Dendritic cell treated with granulocyte-macrophage colony-stimulating factor and Interleukin-4, amounts not matched to agents 40 ng/mL and 50 ng/mL, for 4 days (primary cell): Measurements from ENCODE around the gene CNTNAP2.

Experiments
- H3K27ac Mint-ChIP-seq: one replicate; pipeline ENCODE4 v1.8.0; 2022; ENCODE audit warnings: mild to moderate bottlenecking, mixed read lengths
- H3K27me3 Mint-ChIP-seq: one replicate; pipeline ENCODE4 v1.8.0; 2022; ENCODE audit warnings: mild to moderate bottlenecking, mixed read lengths
- H3K36me3 Mint-ChIP-seq: one replicate; pipeline ENCODE4 v1.8.0; 2022; ENCODE audit warnings: low read depth, mixed read lengths
- H3K4me1 Mint-ChIP-seq: one replicate; pipeline ENCODE4 v1.8.0; 2022; ENCODE audit warnings: low read depth, mixed read lengths
- H3K4me3 Mint-ChIP-seq: one replicate; pipeline ENCODE4 v1.8.0; 2022; ENCODE audit warnings: mild to moderate bottlenecking, moderate library complexity, mixed read lengths
- H3K9me3 Mint-ChIP-seq: one replicate; pipeline ENCODE4 v1.8.0; 2022; ENCODE audit warnings: mixed read lengths
- intact Hi-C: fragments of 100-400 bp; cut with micrococcal nuclease; formaldehyde crosslinking; loops from one replicate; pipeline ENCODE4 v1.15.0; 2022

The CNTNAP2 gene

GRCh38 chr7:147818317-147818716 lies 1701.7 kb downstream of the CNTNAP2 start:
- intact Hi-C loops: no loop called here
- H3K4me1 Mint-ChIP-seq: no peaks in the 10 kb centered on the region
- H3K36me3 Mint-ChIP-seq: no peaks in the 10 kb centered on the region
- peaks cover 7% of the 10 kb centered on the region for H3K9me3 Mint-ChIP-seq
- H3K27ac Mint-ChIP-seq: no peak overlapping the region
- no peak overlapping the region for H3K4me3 Mint-ChIP-seq
- H3K27me3 Mint-ChIP-seq: no peaks in the 10 kb centered on the region

DNA sequence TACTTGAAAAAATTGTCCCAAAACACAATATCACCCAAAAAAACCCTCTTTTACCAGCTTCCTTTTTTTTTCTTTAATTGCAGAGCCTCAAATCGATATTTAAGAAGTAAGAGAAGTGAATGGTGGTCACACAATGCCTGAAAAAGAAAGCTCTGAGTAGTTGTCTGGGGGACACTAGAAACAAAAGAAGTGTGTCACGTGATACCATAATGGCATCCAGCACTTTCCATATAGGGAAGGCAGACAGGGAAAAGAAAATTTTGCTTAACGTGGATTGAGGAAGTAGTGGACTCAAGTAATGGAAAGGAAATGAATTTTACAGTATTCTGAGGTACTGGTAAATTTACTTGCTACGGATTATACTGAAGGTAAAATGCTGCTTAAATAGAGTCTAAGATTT lies 1708.1 kb downstream of the CNTNAP2 start:
- Mint-ChIP-seq H3K4me1 (no peaks in the 10 kb centered on the region), H3K9me3 (peaks cover 19% of the 10 kb centered on the region), H3K27ac (no peak overlapping the region), H3K36me3 (no peaks in the 10 kb centered on the region), H3K27me3 (no peaks in the 10 kb centered on the region), H3K4me3 (no peak overlapping the region)
- intact Hi-C loops: no loop called here

GRCh38 chr7:147829016-147829415 lies 1712.4 kb downstream of the CNTNAP2 start:
- Mint-ChIP-seq H3K36me3 (no peaks in the 10 kb centered on the region), H3K27ac (no peak overlapping the region), H3K4me1 (no peaks in the 10 kb centered on the region), H3K9me3 (peaks cover 16% of the 10 kb centered on the region), H3K27me3 (no peaks in the 10 kb centered on the region), H3K4me3 (no peak overlapping the region)
- intact Hi-C loops: no loop called here

DNA sequence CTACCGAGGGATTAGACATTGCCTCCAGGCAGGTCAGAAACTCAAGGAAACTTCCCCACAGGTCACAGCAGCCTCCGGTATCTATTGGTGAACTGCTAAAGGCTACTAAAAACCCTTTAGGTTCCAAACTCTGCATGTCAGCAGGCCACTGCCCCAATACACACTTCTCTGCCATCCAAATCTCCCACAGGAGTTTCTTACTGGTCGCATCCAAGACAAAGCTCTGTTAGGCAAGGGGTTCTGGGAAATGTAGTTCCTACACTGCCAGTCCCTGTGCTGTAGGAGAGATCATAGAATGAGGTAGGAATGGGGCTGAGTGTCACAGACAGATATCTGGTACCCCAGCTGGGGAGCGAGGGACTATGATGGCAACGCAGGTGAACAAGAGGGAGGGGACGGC lies 1717.0 kb downstream of the CNTNAP2 start:
- H3K27me3 Mint-ChIP-seq: no peaks in the 10 kb centered on the region
- no peaks in the 10 kb centered on the region for H3K36me3 Mint-ChIP-seq
- intact Hi-C loops: no loop called here
- no peaks in the 10 kb centered on the region for H3K4me1 Mint-ChIP-seq
- no peak overlapping the region for H3K4me3 Mint-ChIP-seq
- no peak overlapping the region for H3K27ac Mint-ChIP-seq
- H3K9me3 Mint-ChIP-seq: peaks cover 44% of the 10 kb centered on the region

GRCh38 chr7:147833970-147834369 lies 1717.4 kb downstream of the CNTNAP2 start:
- Mint-ChIP-seq H3K4me3 (no peak overlapping the region), H3K27ac (no peak overlapping the region), H3K27me3 (no peaks in the 10 kb centered on the region), H3K36me3 (no peaks in the 10 kb centered on the region), H3K9me3 (peaks cover 48% of the 10 kb centered on the region), H3K4me1 (no peaks in the 10 kb centered on the region)
- intact Hi-C loops: no loop called here

DNA sequence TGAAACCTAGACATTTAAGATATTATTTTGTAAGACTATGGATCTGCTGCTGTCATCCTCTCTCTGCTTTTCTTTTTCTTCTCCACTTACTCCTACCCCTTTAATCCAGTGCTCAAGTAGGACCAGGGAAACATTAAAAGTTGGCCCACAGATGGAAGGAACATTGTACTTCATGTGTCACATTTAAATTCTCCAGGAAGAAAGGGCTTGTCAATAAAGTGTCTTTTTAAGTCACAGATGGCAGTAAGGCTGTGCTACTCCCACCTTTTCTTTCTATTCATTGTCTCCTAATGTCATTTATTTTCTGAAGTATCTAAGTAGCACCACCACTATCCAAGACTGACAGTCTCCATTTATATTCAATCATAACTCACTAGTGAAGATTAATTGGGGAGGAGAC lies 1736.2 kb downstream of the CNTNAP2 start:
- Mint-ChIP-seq H3K36me3 (no peaks in the 10 kb centered on the region), H3K9me3 (peaks cover 15% of the 10 kb centered on the region), H3K27me3 (no peaks in the 10 kb centered on the region), H3K27ac (no peak overlapping the region), H3K4me1 (no peaks in the 10 kb centered on the region), H3K4me3 (no peak overlapping the region)
- intact Hi-C loops: no loop called here

DNA sequence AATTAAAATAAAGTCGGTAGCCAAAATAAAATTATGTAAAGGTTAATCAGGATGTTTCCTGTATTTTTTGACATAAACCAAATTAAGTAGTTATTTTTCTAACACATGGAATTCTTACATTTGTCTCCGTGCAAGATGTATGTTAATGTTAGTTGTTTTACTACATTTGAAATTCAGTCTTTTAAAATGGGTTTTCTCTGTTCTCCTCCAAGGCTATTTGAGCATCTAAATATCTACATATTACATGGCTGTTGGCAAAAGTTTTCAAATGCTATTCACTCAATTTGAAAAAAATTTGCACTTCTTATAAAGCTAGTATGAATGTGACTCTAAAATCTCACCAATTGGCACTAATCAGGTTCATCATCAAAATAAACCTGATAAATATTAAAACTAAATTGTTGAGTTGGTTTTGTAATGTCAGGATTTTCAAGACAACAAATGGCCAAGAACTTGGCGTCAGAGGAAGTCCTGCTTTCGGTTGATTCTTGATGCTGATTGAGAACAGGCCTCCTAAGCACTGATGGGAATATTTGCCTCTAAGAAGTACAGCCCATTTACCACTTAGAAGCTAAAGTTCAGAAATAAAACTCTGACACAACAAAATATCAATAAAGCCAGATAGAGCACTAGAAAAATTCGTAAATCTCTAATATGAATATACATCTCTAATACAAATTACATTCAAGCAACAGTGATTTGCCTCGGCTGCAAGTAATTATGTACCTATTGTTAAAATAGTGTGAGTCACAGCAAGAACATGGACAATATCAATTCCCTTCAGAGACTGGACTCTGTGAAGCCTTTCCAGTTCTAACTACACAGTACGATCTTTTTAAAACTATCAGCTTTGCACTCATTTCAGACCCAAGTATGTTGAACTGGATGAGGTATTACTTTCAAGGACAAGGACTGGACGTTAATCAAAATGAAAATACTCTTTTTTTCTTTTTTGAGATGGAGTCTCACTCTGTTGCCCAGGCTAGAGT lies 1740.8 kb downstream of the CNTNAP2 start:
- Mint-ChIP-seq H3K27ac (no peak overlapping the region), H3K4me1 (no peaks in the 10 kb centered on the region), H3K36me3 (no peaks in the 10 kb centered on the region), H3K27me3 (no peaks in the 10 kb centered on the region), H3K4me3 (no peak overlapping the region), H3K9me3 (peaks cover 15% of the 10 kb centered on the region)
- intact Hi-C loops: no loop called here

GRCh38 chr7:147858421-147858820 lies 1741.8 kb downstream of the CNTNAP2 start:
- intact Hi-C loops: no loop called here
- Mint-ChIP-seq H3K36me3 (no peaks in the 10 kb centered on the region), H3K9me3 (peaks cover 15% of the 10 kb centered on the region), H3K4me1 (no peaks in the 10 kb centered on the region), H3K4me3 (no peak overlapping the region), H3K27me3 (no peaks in the 10 kb centered on the region), H3K27ac (no peak overlapping the region)

DNA sequence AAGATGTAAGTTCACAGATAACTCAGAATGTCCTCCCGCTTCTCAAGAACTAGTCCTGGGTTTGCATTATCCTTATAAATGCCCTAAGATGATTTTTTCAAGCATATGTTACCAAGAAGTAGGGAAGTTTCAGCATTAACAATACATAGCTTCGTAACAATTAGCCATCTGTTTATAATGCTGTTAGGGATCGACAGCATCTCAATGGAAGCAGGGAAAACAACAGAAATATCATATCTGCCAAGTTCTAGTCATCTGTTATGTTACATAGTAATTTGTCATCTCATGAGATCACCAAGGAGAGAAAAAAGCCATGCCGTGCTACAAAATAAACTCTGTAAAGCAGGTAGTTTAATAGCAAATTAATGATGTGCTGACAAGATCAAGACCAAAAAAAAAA lies 1742.4 kb downstream of the CNTNAP2 start:
- Mint-ChIP-seq H3K27me3 (no peaks in the 10 kb centered on the region), H3K36me3 (no peaks in the 10 kb centered on the region), H3K27ac (no peak overlapping the region), H3K9me3 (peaks cover 15% of the 10 kb centered on the region), H3K4me3 (no peak overlapping the region), H3K4me1 (no peaks in the 10 kb centered on the region)
- intact Hi-C loops: no loop called here

DNA sequence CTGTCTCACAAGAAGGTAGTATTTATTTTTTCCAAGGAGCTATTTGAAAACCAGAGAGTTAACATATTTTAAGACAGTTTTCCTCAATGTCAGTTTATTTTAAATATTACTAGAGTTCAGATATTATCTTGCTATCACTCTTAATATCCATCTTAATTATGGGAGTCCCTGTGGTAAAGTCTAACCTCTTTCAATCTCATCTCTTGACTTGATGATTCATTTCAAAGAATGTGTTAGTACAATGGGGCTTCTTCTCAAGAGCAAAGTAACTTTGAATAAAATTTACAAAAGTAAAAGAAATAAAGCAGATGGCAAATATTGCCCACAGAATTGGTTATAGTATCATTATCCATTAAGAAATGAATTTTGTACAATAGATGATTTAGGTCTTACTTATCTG lies 1742.9 kb downstream of the CNTNAP2 start:
- Mint-ChIP-seq H3K4me3 (no peak overlapping the region), H3K27ac (no peak overlapping the region), H3K4me1 (no peaks in the 10 kb centered on the region), H3K36me3 (no peaks in the 10 kb centered on the region), H3K9me3 (peaks cover 17% of the 10 kb centered on the region), H3K27me3 (no peaks in the 10 kb centered on the region)
- intact Hi-C loops: no loop called here

DNA sequence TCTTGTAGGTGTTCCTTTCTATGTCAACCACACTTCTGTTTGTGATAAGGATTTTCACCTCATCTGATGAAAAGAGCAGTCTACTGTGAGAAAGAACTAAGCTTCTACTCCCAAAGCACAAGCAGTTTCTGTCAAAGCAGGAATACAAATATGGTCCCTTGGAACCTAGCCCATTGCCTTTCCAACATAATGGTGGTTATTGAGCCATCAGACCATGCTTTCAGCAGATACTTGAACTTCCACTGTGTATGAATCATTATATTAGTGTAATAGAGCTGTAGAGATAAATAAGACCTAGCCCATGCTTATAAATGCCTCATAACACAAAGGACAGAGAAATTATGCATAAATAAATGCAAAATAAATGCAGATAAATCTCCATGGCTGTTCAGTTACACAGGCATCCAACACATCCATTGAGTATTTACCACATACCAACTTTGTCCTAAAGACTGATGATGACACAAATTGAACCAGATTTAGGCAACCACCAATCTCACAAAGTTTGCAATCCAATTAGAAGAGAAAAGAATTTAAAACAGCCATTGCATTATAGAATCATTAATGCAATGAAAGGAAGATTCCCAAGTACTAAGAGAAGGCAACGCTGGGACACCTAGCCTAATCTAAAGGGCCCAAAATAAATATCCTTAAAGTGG lies 1744.6 kb downstream of the CNTNAP2 start:
- peaks cover 4% of the 10 kb centered on the region for H3K36me3 Mint-ChIP-seq
- no peak overlapping the region for H3K4me3 Mint-ChIP-seq

GRCh38 chr7:147861945-147862344 lies 1745.3 kb downstream of the CNTNAP2 start:
- no peaks in the 10 kb centered on the region for H3K27me3 Mint-ChIP-seq
- H3K9me3 Mint-ChIP-seq: peaks cover 35% of the 10 kb centered on the region
- H3K27ac Mint-ChIP-seq: no peak overlapping the region
- intact Hi-C loops: no loop called here
- H3K4me3 Mint-ChIP-seq: no peak overlapping the region
- no peaks in the 10 kb centered on the region for H3K4me1 Mint-ChIP-seq
- H3K36me3 Mint-ChIP-seq: peaks cover 5% of the 10 kb centered on the region

More for the DNA sequence above, 1744.6 kb downstream of the CNTNAP2 start:
- H3K9me3 Mint-ChIP-seq: peaks cover 34% of the 10 kb centered on the region
- H3K27ac Mint-ChIP-seq: no peak overlapping the region
- no peaks in the 10 kb centered on the region for H3K4me1 Mint-ChIP-seq
- intact Hi-C loops: no loop called here
- H3K27me3 Mint-ChIP-seq: no peaks in the 10 kb centered on the region

- intact Hi-C loops: no loop called here
- H3K4me3 Mint-ChIP-seq: no peak overlapping the region
- H3K27ac Mint-ChIP-seq: peak overlapping the region; percentile 70
- H3K27me3 Mint-ChIP-seq: no peaks in the 10 kb centered on the region
- peaks cover 25% of the 10 kb centered on the region for H3K4me1 Mint-ChIP-seq
- H3K9me3 Mint-ChIP-seq: peaks cover 68% of the 10 kb centered on the region
- H3K36me3 Mint-ChIP-seq: peaks cover 5% of the 10 kb centered on the region
These were observed 1752.9 kb downstream of the CNTNAP2 start for GRCh38 chr7:147869456-147869855.

DNA sequence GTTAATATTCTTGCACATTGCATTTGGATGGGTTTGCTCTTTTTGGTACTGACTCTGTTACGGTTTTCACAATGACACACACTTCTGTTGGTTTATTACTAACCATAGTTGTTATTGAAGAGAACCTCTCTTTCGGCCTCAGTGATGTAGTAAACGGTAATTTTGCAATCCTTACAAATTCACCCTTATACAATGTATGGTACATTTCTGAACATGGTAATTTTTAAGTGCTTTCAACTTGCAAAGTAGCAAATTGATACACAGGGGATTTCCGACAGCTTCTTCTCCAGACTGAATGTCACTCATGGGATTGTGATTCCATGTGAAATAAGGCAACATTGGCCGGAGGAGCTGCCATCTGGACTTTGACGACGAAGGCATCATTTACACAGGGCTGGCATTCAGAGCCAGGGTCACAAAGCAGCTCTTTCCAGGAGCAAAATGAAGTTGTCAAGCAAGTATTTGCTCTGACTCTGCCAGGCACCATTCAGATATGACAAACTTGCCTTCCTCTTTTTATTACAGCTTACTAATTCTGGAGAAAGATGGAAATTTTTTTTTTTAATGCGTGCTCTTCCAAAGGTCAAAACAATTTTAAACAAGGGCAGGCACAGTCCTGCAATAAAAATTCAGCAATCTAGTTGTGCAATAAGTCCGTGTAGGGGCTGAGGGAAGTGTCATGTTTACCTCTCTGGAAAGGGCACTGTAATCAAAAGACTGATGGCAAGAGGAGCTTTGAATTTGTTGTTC lies 1762.5 kb downstream of the CNTNAP2 start:
- Mint-ChIP-seq H3K27me3 (no peaks in the 10 kb centered on the region), H3K4me3 (no peak overlapping the region), H3K27ac (peak overlapping the region; percentile 78), H3K9me3 (peaks cover 4% of the 10 kb centered on the region), H3K4me1 (peaks cover 27% of the 10 kb centered on the region), H3K36me3 (no peaks in the 10 kb centered on the region)
- intact Hi-C loops: no loop called here
